ENCODE results near the gene SCYL2.

The SCYL2 gene

GRCh38 chr12:100382338-100382737, 115.4 kb downstream of the SCYL2 start:
- DNase-seq: no peak

- no peak for DNase-seq
Observed at GRCh38 chr12:100383586-100384558, 116.9 kb downstream of the SCYL2 start.

- no peak for DNase-seq
Observed at GRCh38 chr12:100384559-100384935, 117.6 kb downstream of the SCYL2 start.

- no peak for DNase-seq
Observed at GRCh38 chr12:100388382-100388781, 121.4 kb downstream of the SCYL2 start.

All from CD4-positive, alpha-beta T cell treated with Interferon alpha-2 for 1 hour (primary cell).